Immature natural killer cell (primary cell): ENCODE results near the gene RASD2. TPM values are rescaled to one million over a fixed set of nuclear protein-coding genes. Genes with fewer than 3 reads are reported as not detected.

Experiments used
- polyA plus RNA-seq, 3 donors: library from polyadenylated mRNA; unstranded; fragments of 300-500 nt; fragmentation: Illumina TruSeq; gene quantifications; one replicate each; pipeline ENCODE4 v1.2.3, GENCODE V29; 2021

Gene RASD2
- polyA plus RNA-seq, 3 donors from 2014 or later = not detected

Other genes starting within 250 kb of the RASD2 start
- gene TOM1, start 240.9 kb upstream of the RASD2 start, polyA plus RNA-seq = 10 to 100 TPM; 24.5 to 31.2 (median 26.2) TPM
- gene HMOX1, start 159.7 kb upstream of the RASD2 start, polyA plus RNA-seq = 10 to 100 TPM in 2 of 3 donors, 1 to 10 TPM in 1; 5.3 to 12.8 (median 11.3) TPM
- 10 to 100 TPM; 39.0 to 65.3 (median 45.7) TPM for gene MCM5, start 140.7 kb upstream of the RASD2 start, polyA plus RNA-seq
- under 1 TPM in 1 of 3 donors, not detected in 2; 0.33 TPM for gene MB, start 76.5 kb downstream of the RASD2 start, polyA plus RNA-seq
- gene APOL6, start 107.6 kb downstream of the RASD2 start, polyA plus RNA-seq = 10 to 100 TPM; 11.9 to 45.8 (median 18.4) TPM
- gene APOL5, start 177.0 kb downstream of the RASD2 start, polyA plus RNA-seq = not detected